Measurements from ENCODE around the gene GIMAP5.

- TF ChIP-seq CTCF (IDR thresholded peaks at IDR 0.05) = no peak
- no peak for TF ChIP-seq POLR2A (IDR thresholded peaks at IDR 0.05)
Measured at GRCh38 chr7:150766334-150766709, 29.1 kb downstream of the GIMAP5 start.
